H9 (cell line): ENCODE results near the gene HEATR1. TPM values are rescaled to one million over a fixed set of nuclear protein-coding genes. Genes with fewer than 3 reads are reported as not detected.
A peak's percentile ranks its signal among the peaks of the same experiment; 100 is the strongest.

Experiments used
- DNase-seq: peaks from one replicate; pipeline ENCODE4 v3.0.0-alpha.2; 2017
- H2AFZ ChIP-seq: one replicate; pipeline ENCODE4 v1.6.1; 2013; ENCODE audit warnings: mild to moderate bottlenecking, low read length, control low read depth, moderate library complexity
- H2AK5ac ChIP-seq: 2 replicates; pipeline ENCODE4 v1.6.1; 2013; ENCODE audit warnings: low read length, control low read depth, mixed read lengths; ENCODE audit not compliant: insufficient read length
- H2BK120ac ChIP-seq: one replicate; pipeline ENCODE4 v1.6.1; 2013; ENCODE audit warnings: low read depth, mild to moderate bottlenecking, low read length, control low read depth, inconsistent platforms; ENCODE audit not compliant: poor library complexity, severe bottlenecking
- H2BK12ac ChIP-seq: 2 replicates; pipeline ENCODE4 v1.6.1; 2013; ENCODE audit warnings: low read length, control low read depth, mixed read lengths, low read depth; ENCODE audit not compliant: insufficient read length
- H2BK15ac ChIP-seq: 2 replicates; pipeline ENCODE4 v1.6.1; 2013; ENCODE audit warnings: low read depth, low read length, control low read depth
- H2BK20ac ChIP-seq: one replicate; pipeline ENCODE4 v1.6.1; 2013; ENCODE audit warnings: low read depth, mild to moderate bottlenecking, low read length, control low read depth, inconsistent platforms; ENCODE audit not compliant: poor library complexity, severe bottlenecking
- H2BK5ac ChIP-seq: 2 replicates; pipeline ENCODE4 v1.6.1; 2013; ENCODE audit warnings: low read length, control low read depth, mixed read lengths; ENCODE audit not compliant: insufficient read length
- H3K14ac ChIP-seq: 2 replicates; pipeline ENCODE4 v1.6.1; 2013; ENCODE audit warnings: low read length, control low read depth; ENCODE audit not compliant: insufficient read depth
- H3K18ac ChIP-seq: 2 replicates; pipeline ENCODE4 v1.6.1; 2013; ENCODE audit warnings: low read depth, mild to moderate bottlenecking, mixed read lengths, low read length, control low read depth; ENCODE audit not compliant: insufficient read length
- H3K23ac ChIP-seq: 2 replicates; pipeline ENCODE4 v1.6.1; 2013; ENCODE audit warnings: low read length, control low read depth, mixed read lengths, low read depth; ENCODE audit not compliant: insufficient read length
- H3K23me2 ChIP-seq: 2 replicates; pipeline ENCODE4 v1.6.1; 2013; ENCODE audit warnings: low read depth, mild to moderate bottlenecking, mixed read lengths, low read length, control low read depth; ENCODE audit not compliant: insufficient read length, poor library complexity, severe bottlenecking
- H3K27ac ChIP-seq: 2 replicates; pipeline ENCODE4 v1.5.1; 2013; ENCODE audit warnings: low read length, control low read depth, mixed read lengths, low read depth; ENCODE audit not compliant: insufficient read length
- H3K27me3 ChIP-seq: 2 replicates; pipeline ENCODE4 v1.6.1; 2013; ENCODE audit warnings: low read length, control low read depth, inconsistent platforms; ENCODE audit not compliant: insufficient read depth
- H3K4ac ChIP-seq: 2 replicates; pipeline ENCODE4 v1.6.1; 2013; ENCODE audit warnings: low read depth, mild to moderate bottlenecking, control low read depth, inconsistent platforms, low read length, moderate library complexity
- H3K4me1 ChIP-seq: 2 replicates; pipeline ENCODE4 v1.6.1; 2013; ENCODE audit warnings: low read length, control low read depth, inconsistent platforms; ENCODE audit not compliant: insufficient read depth
- H3K4me2 ChIP-seq: 2 replicates; pipeline ENCODE4 v1.6.1; 2013; ENCODE audit warnings: low read length, control low read depth, mixed read lengths; ENCODE audit not compliant: insufficient read length, insufficient read depth
- H3K56ac ChIP-seq: 2 replicates; pipeline ENCODE4 v1.6.1; 2013; ENCODE audit warnings: low read depth, mild to moderate bottlenecking, mixed read lengths, low read length, control low read depth; ENCODE audit not compliant: insufficient read length
- H3K79me1 ChIP-seq: 2 replicates; pipeline ENCODE4 v1.6.1; 2013; ENCODE audit warnings: low read depth, mild to moderate bottlenecking, moderate library complexity, low read length, control low read depth, inconsistent platforms; ENCODE audit not compliant: insufficient read depth, poor library complexity, severe bottlenecking
- H3K79me2 ChIP-seq: 2 replicates; pipeline ENCODE4 v1.6.1; 2013; ENCODE audit warnings: low read length, control low read depth, inconsistent platforms; ENCODE audit not compliant: insufficient read depth
- H3K9ac ChIP-seq: 2 replicates; pipeline ENCODE4 v1.6.1; 2013; ENCODE audit warnings: low read length, control low read depth, mixed read lengths; ENCODE audit not compliant: insufficient read length; ENCODE audit errors: extremely low read depth
- H3K9me3 ChIP-seq: one replicate; pipeline ENCODE4 v1.6.1; 2013; ENCODE audit warnings: low read depth, low read length, inconsistent platforms; ENCODE audit not compliant: control insufficient read depth
- H3T11ph ChIP-seq: one replicate; pipeline ENCODE4 v1.6.1; 2013; ENCODE audit warnings: mild to moderate bottlenecking, low read length, control low read depth, inconsistent platforms
- H4K20me1 ChIP-seq: one replicate; pipeline ENCODE4 v1.6.1; 2013; ENCODE audit not compliant: control insufficient read depth, insufficient read length, insufficient read depth
- H4K5ac ChIP-seq: 2 replicates; pipeline ENCODE4 v1.6.1; 2013; ENCODE audit warnings: low read depth, mild to moderate bottlenecking, mixed read lengths, low read length, control low read depth; ENCODE audit not compliant: insufficient read length
- H4K8ac ChIP-seq: replicated peaks from 2 replicates; pipeline ENCODE4 v1.6.1; 2013; ENCODE audit warnings: low read length, control low read depth, mixed read lengths, low read depth; ENCODE audit not compliant: insufficient read length
- H4K91ac ChIP-seq: 2 replicates; pipeline ENCODE4 v1.6.1; 2013; ENCODE audit warnings: low read depth, mild to moderate bottlenecking, moderate library complexity, mixed read lengths, low read length, control low read depth; ENCODE audit not compliant: insufficient read length
- H3K27ac Mint-ChIP-seq, 3 experiments: 2 replicates in 2 of 3; 3 replicates in 1 of 3; pipeline ENCODE4 v1.8.0; 2020 to 2021; ENCODE audit warnings: mixed read lengths in 3 of 3, mild to moderate bottlenecking in 1 of 3, moderate library complexity in 1 of 3
- H3K27me3 Mint-ChIP-seq: 2 replicates; pipeline ENCODE4 v1.8.0; 2021; ENCODE audit warnings: low read depth, mild to moderate bottlenecking, moderate library complexity, mixed read lengths
- H3K36me3 Mint-ChIP-seq, 3 experiments: 2 replicates in 2 of 3; 3 replicates in 1 of 3; pipeline ENCODE4 v1.8.0; 2020 to 2021; ENCODE audit warnings: low read depth in 3 of 3, mixed read lengths in 3 of 3; ENCODE audit not compliant: insufficient read depth in 1 of 3
- H3K4me1 Mint-ChIP-seq, 2 experiments: 2 replicates each; pipeline ENCODE4 v1.8.0; 2020; ENCODE audit warnings: mixed read lengths in 2 of 2
- H3K4me3 Mint-ChIP-seq, 2 experiments: 2 replicates in 1 of 2; 3 replicates in 1 of 2; pipeline ENCODE4 v1.8.0; 2020 to 2021; ENCODE audit warnings: mild to moderate bottlenecking in 2 of 2, mixed read lengths in 2 of 2, moderate library complexity in 1 of 2
- H3K9me3 Mint-ChIP-seq, 2 experiments: 2 replicates in 1 of 2; 3 replicates in 1 of 2; pipeline ENCODE4 v1.8.0; 2020; ENCODE audit warnings: mild to moderate bottlenecking in 2 of 2, mixed read lengths in 2 of 2, moderate library complexity in 1 of 2
- WGBS: extraction: QIAGEN DNeasy Blood & Tissue Kit; methylation state at CpG from one replicate; pipeline ENCODE4 v1.1.7; 2013; ENCODE audit warnings: missing lambda C conversion rate, low lambda C conversion rate, mixed read lengths; ENCODE audit not compliant: insufficient read length; ENCODE audit errors: extremely low coverage; 5-methylcytosine and 5-hydroxymethylcytosine counted together
- total RNA-seq: library from RNA; stranded (reverse); gene quantifications from 2 replicates; pipeline ENCODE4 v1.2.1, GENCODE V29; 2021
- TF ChIP-seq, protein P1 (sequence below): fragments of 200-600 bp; sonication (generic); conservative IDR thresholded peaks from 3 replicates; pipeline ENCODE4 v1.8.0; 2021; ENCODE audit warnings: antibody characterized with exemption, mild to moderate bottlenecking

The HEATR1 gene
- total RNA-seq, 1 experiment from 2014 or later: 88.2 TPM

DNA sequence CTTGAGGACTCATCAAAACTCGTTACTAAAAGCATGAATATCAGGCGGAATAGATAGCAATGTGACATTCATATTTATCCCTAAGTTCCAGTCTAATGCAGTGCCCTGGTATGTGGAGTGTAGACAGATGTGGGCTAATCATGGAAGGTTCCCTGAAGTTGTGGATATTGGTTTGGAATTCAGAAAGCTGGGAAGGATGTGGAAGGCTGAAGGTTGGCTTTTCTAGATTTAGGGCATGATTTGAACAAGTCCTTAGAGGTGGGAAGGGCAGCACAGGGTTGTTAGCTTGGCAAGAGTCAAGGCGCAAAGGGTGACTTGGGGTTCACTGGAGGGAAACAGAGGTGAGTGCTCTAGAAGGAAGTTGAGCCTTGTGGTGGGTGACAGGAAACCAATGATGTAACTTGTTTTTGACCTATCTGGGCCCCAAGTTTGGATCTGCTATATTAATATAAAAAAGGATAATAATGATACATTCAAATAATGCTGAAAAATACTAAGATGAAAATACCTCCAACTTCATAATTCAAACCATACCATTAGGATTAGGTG, 58.6 kb downstream of the HEATR1 start:
- no peak for DNase-seq
- H3T11ph ChIP-seq: no peak overlapping the region
- no peak overlapping the region for H3K14ac ChIP-seq
- H2AFZ ChIP-seq: no peak overlapping the region
- no peak overlapping the region for H3K18ac ChIP-seq
- no peak overlapping the region for H2BK15ac ChIP-seq
- Mint-ChIP-seq H3K36me3 (peaks cover 20 to 80% (median 71%) of the 10 kb centered on the region in 3 experiments; a peak in 6 of 7 replicates), H3K4me3 (no peak overlapping the region), H3K27me3 (no peaks in the 10 kb centered on the region), H3K9me3 (no peaks in the 10 kb centered on the region), H3K27ac (peak overlapping the region in 1 of 3 experiments; percentile 32; a peak in 1 of 7 replicates), H3K4me1 (peaks cover 0 to 2% of the 10 kb centered on the region in 2 experiments; a peak in 1 of 4 replicates)
- no peak overlapping the region for H3K4me2 ChIP-seq
- no peaks in the 10 kb centered on the region for H3K79me1 ChIP-seq
- H4K5ac ChIP-seq: no peak overlapping the region
- H3K56ac ChIP-seq: no peak overlapping the region
- H3K79me2 ChIP-seq: no peaks in the 10 kb centered on the region
- no peak overlapping the region for H3K4ac ChIP-seq
- H2AK5ac ChIP-seq: no peak overlapping the region
- no peak overlapping the region for H4K8ac ChIP-seq
- no peak overlapping the region for H2BK120ac ChIP-seq
- H2BK12ac ChIP-seq: no peak overlapping the region
- TF ChIP-seq, protein P1, sequence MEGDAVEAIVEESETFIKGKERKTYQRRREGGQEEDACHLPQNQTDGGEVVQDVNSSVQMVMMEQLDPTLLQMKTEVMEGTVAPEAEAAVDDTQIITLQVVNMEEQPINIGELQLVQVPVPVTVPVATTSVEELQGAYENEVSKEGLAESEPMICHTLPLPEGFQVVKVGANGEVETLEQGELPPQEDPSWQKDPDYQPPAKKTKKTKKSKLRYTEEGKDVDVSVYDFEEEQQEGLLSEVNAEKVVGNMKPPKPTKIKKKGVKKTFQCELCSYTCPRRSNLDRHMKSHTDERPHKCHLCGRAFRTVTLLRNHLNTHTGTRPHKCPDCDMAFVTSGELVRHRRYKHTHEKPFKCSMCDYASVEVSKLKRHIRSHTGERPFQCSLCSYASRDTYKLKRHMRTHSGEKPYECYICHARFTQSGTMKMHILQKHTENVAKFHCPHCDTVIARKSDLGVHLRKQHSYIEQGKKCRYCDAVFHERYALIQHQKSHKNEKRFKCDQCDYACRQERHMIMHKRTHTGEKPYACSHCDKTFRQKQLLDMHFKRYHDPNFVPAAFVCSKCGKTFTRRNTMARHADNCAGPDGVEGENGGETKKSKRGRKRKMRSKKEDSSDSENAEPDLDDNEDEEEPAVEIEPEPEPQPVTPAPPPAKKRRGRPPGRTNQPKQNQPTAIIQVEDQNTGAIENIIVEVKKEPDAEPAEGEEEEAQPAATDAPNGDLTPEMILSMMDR: no peak
- H3K23ac ChIP-seq: no peak overlapping the region
- no peak overlapping the region for H3K9ac ChIP-seq
- no peak overlapping the region for H3K27ac ChIP-seq
- H4K91ac ChIP-seq: no peak overlapping the region
- H2BK20ac ChIP-seq: no peak overlapping the region
- H3K23me2 ChIP-seq: no peaks in the 10 kb centered on the region
- no peak overlapping the region for H2BK5ac ChIP-seq
- H3K9me3 ChIP-seq: no peaks in the 10 kb centered on the region
- H4K20me1 ChIP-seq: no peaks in the 10 kb centered on the region
- H3K27me3 ChIP-seq: no peaks in the 10 kb centered on the region
- 0 out of 2 replicates have a peak, but pooled peaks cover 4% of the 10 kb centered on the region for H3K4me1 ChIP-seq
- no CpG with 5 or more reads among the region's 3 CpGs for WGBS
